ENCODE measurements around the gene PARD3B.

- TF ChIP-seq CTCF (IDR thresholded peaks at IDR 0.05) (no peak), POLR2A (IDR thresholded peaks at IDR 0.05) (no peak)
Observed at GRCh38 chr2:204672772-204673171, 127.5 kb downstream of the PARD3B start.

Measured in lower leg skin (tissue), 3 donors.